ENCODE measurements around the gene ALDH1L1. TPM values are rescaled to one million over a fixed set of nuclear protein-coding genes. Genes with fewer than 3 reads are reported as not detected.
A peak's percentile ranks its signal among the peaks of the same experiment; 100 is the strongest.

The ALDH1L1 gene
- total and polyA plus RNA-seq, 2 of the 13 experiments (the other 11 are each of a cell fraction or from before 2014, with no cell fraction given) = 11.2 to 28.7 TPM

- TF ChIP-seq MXD1 (CRISPR knock-in tag; IDR thresholded peaks at IDR 0.05) = no peak
- TF ChIP-seq CEBPZ (IDR thresholded peaks at IDR 0.05; ENCODE audit: low read length) = no peak
- TF ChIP-seq ZNF772 (CRISPR knock-in tag; IDR thresholded peaks at IDR 0.05) = no peak
These were observed 65.7 kb downstream of the ALDH1L1 start (continued) for GRCh38 chr3:126114443-126115386.

- Histone ChIP-seq H3K27me3 (ENCODE audit: control insufficient read depth in 1 of 2, insufficient read depth in 2 of 2, low read length in 2 of 2) (no peaks in the 10 kb centered on the region), H3K4me3 (replicated peaks in 1 of 3; ENCODE audit: insufficient read depth in 1 of 3, low read depth in 2 of 3, low read length in 3 of 3) (no peak overlapping the region), H4K20me1 (ENCODE audit: insufficient read depth, low read length) (no peaks in the 10 kb centered on the region), H3K4me1 (ENCODE audit: insufficient read depth, low read length) (no peaks in the 10 kb centered on the region), H3K9ac (ENCODE audit: insufficient read depth, low read depth, low read length) (no peak overlapping the region), H3K36me3 (replicated peaks in 1 of 2; ENCODE audit: control insufficient read depth in 1 of 2, insufficient read depth in 2 of 2, low read length in 2 of 2) (peaks cover 7 to 14% of the 10 kb centered on the region in 2 experiments; a peak in 1 of 5 replicates), H3K4me2 (ENCODE audit: low read depth, low read length) (no peak overlapping the region), H2AFZ (ENCODE audit: low read length) (no peak overlapping the region), H3K79me2 (ENCODE audit: insufficient read depth, low read length) (no peaks in the 10 kb centered on the region), H3K9me3 (ENCODE audit: low read length) (no peaks in the 10 kb centered on the region), H3K27ac (ENCODE audit: extremely low read length, insufficient read depth, low read length) (no peak overlapping the region)
- ChIA-PET CTCF (ENCODE audit: low intra/inter-chr PET ratio, low total read pairs) (no interaction called here), POLR2A (no interaction called here)
- DNase-seq (ENCODE audit: low spot score) = no peak
- 83% methylated on average over 5 of the region's 9 CpGs for WGBS (ENCODE audit: low lambda C conversion rate)
- BruUV-seq (replicated peaks) = no TSS peak
- in situ Hi-C loops (cut with HindIII; ENCODE audit: extremely low pct_ligation_motif_present, low pct_unique_long_range_greater_than_20kb) (no loop called here), intact Hi-C loops (cut with micrococcal nuclease; ENCODE audit: unreplicated experiment) (loop anchor here (10.0 kb wide), 1 partner anchor 139 kb away; no protein-coding TSS in a partner anchor)
- TF ChIP-seq ZNF451 (CRISPR knock-in tag; IDR thresholded peaks at IDR 0.05) = no peak
- peak; percentile 27 for TF ChIP-seq CTCF (CRISPR knock-in tag; IDR thresholded peaks at IDR 0.05)
- peak; percentile 33 for TF ChIP-seq STAG1 (CRISPR knock-in tag; IDR thresholded peaks at IDR 0.05)
- peak; percentile 86 for ATAC-seq
- peak; percentile 64 for FAIRE-seq
These were observed 66.5 kb downstream of the ALDH1L1 start for GRCh38 chr3:126113733-126114442.

All from HepG2 (cell line).